ENCODE results near the gene RPS18.

DNA sequence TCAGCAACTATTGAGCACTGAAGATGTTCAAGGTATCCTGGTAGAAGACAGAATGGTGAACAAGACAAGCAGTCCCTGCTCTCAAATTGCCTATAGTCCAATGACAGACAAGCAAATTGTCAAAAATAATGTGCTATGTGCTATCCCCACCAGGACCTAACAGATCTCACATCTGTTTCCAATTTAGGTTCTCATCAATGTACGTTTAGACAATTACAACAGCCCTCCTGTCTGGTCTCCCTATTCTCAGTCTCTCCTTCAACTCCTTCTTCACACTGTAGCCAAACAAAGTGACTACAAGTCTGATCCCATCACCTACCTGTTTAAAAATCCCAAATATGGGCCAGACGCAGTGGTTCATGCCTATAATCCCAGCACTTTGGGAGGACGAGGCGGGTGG, 34.5 kb downstream of the RPS18 start:
- TF ChIP-seq TAF1 (IDR thresholded peaks at IDR 0.05; ENCODE audit: borderline replicate concordance, low read depth, low read length) = no peak
- TF ChIP-seq, protein P1, sequence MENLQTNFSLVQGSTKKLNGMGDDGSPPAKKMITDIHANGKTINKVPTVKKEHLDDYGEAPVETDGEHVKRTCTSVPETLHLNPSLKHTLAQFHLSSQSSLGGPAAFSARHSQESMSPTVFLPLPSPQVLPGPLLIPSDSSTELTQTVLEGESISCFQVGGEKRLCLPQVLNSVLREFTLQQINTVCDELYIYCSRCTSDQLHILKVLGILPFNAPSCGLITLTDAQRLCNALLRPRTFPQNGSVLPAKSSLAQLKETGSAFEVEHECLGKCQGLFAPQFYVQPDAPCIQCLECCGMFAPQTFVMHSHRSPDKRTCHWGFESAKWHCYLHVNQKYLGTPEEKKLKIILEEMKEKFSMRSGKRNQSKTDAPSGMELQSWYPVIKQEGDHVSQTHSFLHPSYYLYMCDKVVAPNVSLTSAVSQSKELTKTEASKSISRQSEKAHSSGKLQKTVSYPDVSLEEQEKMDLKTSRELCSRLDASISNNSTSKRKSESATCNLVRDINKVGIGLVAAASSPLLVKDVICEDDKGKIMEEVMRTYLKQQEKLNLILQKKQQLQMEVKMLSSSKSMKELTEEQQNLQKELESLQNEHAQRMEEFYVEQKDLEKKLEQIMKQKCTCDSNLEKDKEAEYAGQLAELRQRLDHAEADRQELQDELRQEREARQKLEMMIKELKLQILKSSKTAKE (IDR thresholded peaks at IDR 0.05; ENCODE audit: low read depth, poor library complexity, severe bottlenecking) = no peak
- no peak for TF ChIP-seq CREB1 (IDR thresholded peaks at IDR 0.05; ENCODE audit: low read depth)
- TF ChIP-seq, protein P2, sequence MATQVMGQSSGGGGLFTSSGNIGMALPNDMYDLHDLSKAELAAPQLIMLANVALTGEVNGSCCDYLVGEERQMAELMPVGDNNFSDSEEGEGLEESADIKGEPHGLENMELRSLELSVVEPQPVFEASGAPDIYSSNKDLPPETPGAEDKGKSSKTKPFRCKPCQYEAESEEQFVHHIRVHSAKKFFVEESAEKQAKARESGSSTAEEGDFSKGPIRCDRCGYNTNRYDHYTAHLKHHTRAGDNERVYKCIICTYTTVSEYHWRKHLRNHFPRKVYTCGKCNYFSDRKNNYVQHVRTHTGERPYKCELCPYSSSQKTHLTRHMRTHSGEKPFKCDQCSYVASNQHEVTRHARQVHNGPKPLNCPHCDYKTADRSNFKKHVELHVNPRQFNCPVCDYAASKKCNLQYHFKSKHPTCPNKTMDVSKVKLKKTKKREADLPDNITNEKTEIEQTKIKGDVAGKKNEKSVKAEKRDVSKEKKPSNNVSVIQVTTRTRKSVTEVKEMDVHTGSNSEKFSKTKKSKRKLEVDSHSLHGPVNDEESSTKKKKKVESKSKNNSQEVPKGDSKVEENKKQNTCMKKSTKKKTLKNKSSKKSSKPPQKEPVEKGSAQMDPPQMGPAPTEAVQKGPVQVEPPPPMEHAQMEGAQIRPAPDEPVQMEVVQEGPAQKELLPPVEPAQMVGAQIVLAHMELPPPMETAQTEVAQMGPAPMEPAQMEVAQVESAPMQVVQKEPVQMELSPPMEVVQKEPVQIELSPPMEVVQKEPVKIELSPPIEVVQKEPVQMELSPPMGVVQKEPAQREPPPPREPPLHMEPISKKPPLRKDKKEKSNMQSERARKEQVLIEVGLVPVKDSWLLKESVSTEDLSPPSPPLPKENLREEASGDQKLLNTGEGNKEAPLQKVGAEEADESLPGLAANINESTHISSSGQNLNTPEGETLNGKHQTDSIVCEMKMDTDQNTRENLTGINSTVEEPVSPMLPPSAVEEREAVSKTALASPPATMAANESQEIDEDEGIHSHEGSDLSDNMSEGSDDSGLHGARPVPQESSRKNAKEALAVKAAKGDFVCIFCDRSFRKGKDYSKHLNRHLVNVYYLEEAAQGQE (IDR thresholded peaks at IDR 0.05; ENCODE audit: low read depth, low read length) = no peak
- TF ChIP-seq CTCF (IDR thresholded peaks at IDR 0.05 in 2 of 3, conservative IDR thresholded peaks at IDR 0.05 in 1 of 3; ENCODE audit: control insufficient read depth in 2 of 3, extremely low read depth in 1 of 3, insufficient read depth in 1 of 3, low read depth in 3 of 3, low read length in 3 of 3) = no peak
- TF ChIP-seq SP1 (IDR thresholded peaks at IDR 0.05; ENCODE audit: low read depth, low read length) = no peak
- no peak for TF ChIP-seq HDAC2 (IDR thresholded peaks at IDR 0.05)
- no peak for TF ChIP-seq SPI1 (IDR thresholded peaks at IDR 0.05; ENCODE audit: borderline replicate concordance, insufficient read depth, low read depth, low read length)
- TF ChIP-seq EZH2 (IDR thresholded peaks at IDR 0.05; ENCODE audit: borderline replicate concordance, control insufficient read depth, low read depth, low read length) = no peak
- TF ChIP-seq, protein P3, sequence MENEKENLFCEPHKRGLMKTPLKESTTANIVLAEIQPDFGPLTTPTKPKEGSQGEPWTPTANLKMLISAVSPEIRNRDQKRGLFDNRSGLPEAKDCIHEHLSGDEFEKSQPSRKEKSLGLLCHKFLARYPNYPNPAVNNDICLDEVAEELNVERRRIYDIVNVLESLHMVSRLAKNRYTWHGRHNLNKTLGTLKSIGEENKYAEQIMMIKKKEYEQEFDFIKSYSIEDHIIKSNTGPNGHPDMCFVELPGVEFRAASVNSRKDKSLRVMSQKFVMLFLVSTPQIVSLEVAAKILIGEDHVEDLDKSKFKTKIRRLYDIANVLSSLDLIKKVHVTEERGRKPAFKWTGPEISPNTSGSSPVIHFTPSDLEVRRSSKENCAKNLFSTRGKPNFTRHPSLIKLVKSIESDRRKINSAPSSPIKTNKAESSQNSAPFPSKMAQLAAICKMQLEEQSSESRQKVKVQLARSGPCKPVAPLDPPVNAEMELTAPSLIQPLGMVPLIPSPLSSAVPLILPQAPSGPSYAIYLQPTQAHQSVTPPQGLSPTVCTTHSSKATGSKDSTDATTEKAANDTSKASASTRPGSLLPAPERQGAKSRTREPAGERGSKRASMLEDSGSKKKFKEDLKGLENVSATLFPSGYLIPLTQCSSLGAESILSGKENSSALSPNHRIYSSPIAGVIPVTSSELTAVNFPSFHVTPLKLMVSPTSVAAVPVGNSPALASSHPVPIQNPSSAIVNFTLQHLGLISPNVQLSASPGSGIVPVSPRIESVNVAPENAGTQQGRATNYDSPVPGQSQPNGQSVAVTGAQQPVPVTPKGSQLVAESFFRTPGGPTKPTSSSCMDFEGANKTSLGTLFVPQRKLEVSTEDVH (IDR thresholded peaks at IDR 0.05; ENCODE audit: low read depth, partially characterized antibody) = no peak
- no peak for TF ChIP-seq ATF3 (IDR thresholded peaks at IDR 0.05; ENCODE audit: borderline replicate concordance, extremely low read depth, low read depth, low read length)
